HepG2 (cell line): ENCODE results near the gene KANK4. TPM values are rescaled to one million over a fixed set of nuclear protein-coding genes. Genes with fewer than 3 reads are reported as not detected.

Experiments used
- ATAC-seq: fragments of 200-7000 bp; cut with Tn5 transposase; 3 replicates; pipeline ENCODE4 v1.9.1; 2020; ENCODE audit warnings: mild to moderate bottlenecking, moderate library complexity
- BruUV-seq: library from RNA; stranded (reverse); fragments of 400-500 nt; replicated peaks from 2 replicates; lab custom pipeline; 2021; lab: Mats Ljungman, UMichigan
- CTCF ChIA-PET: fragments of 300-600 bp; formaldehyde crosslinking; extraction: SDS; loops from one replicate; lab custom pipeline; 2021; ENCODE audit warnings: low total read pairs, inconsistent platforms, low intra/inter-chr PET ratio; lab: Yijun Ruan, JAX
- POLR2A ChIA-PET: fragments of 350-600 bp; sonication (Branson Sonifier 250); formaldehyde crosslinking; loops from one replicate; lab custom pipeline; 2020; ENCODE audit warnings: antibody characterized with exemption, inconsistent platforms; lab: Yijun Ruan, JAX
- DNase-seq: peaks from one replicate; pipeline ENCODE4 v3.0.0-alpha.2; 2015; ENCODE audit warnings: low spot score
- FAIRE-seq: peaks from 3 replicates; lab custom pipeline; 2011; peaks lifted over from hg19 to GRCh38; lab: Jason Lieb, UNC
- H2AFZ ChIP-seq: one replicate; pipeline ENCODE4 v1.6.1; 2011; ENCODE audit warnings: low read length, inconsistent platforms
- H3K27ac ChIP-seq: fragments of 300-600 bp; 3 replicates; pipeline ENCODE4 v1.8.0; 2011; ENCODE audit warnings: mixed run types, mild to moderate bottlenecking, mixed read lengths, low read length, inconsistent platforms; ENCODE audit not compliant: insufficient read depth; ENCODE audit errors: extremely low read length
- H3K27me3 ChIP-seq, 2 experiments: fragments of 200-600 bp in 1 of 2; 2 replicates in 1 of 2; 3 replicates in 1 of 2; pipeline versions ENCODE4 v1.6.0 to v1.8.0; 2011; ENCODE audit warnings: low read length in 2 of 2, mild to moderate bottlenecking in 2 of 2, moderate library complexity in 2 of 2, inconsistent platforms in 1 of 2; ENCODE audit not compliant: insufficient read depth in 2 of 2, control insufficient read depth in 1 of 2
- H3K36me3 ChIP-seq, 2 experiments: fragments of 200-600 bp in 1 of 2; replicated peaks in 1 of 2; 2 replicates in 1 of 2; 3 replicates in 1 of 2; pipeline versions ENCODE4 v1.5.1 to v1.8.0; 2011; ENCODE audit warnings: low read length in 2 of 2, inconsistent platforms in 1 of 2; ENCODE audit not compliant: insufficient read depth in 2 of 2, control insufficient read depth in 1 of 2
- H3K4me1 ChIP-seq: 2 replicates; pipeline ENCODE4 v1.5.1; 2012; ENCODE audit warnings: low read length, inconsistent platforms; ENCODE audit not compliant: insufficient read depth
- H3K4me2 ChIP-seq: 2 replicates; pipeline ENCODE4 v1.6.0; 2011; ENCODE audit warnings: low read depth, low read length, inconsistent platforms
- H3K4me3 ChIP-seq, 3 experiments: fragments of 200-600 bp in 1 of 3; sonication (generic), shearing (Covaris generic) in 1 of 3; replicated peaks in 1 of 3; 2 replicates each; pipeline ENCODE4 v1.5.1; 2011 to 2016; ENCODE audit warnings: low read length in 3 of 3, inconsistent platforms in 2 of 3, low read depth in 2 of 3, mild to moderate bottlenecking in 2 of 3, control low read depth in 1 of 3, mixed read lengths in 1 of 3; ENCODE audit not compliant: insufficient read depth in 1 of 3
- H3K79me2 ChIP-seq: one replicate; pipeline ENCODE4 v1.6.1; 2011; ENCODE audit warnings: low read length, inconsistent platforms; ENCODE audit not compliant: insufficient read depth
- H3K9ac ChIP-seq: 2 replicates; pipeline ENCODE4 v1.6.0; 2011; ENCODE audit warnings: mild to moderate bottlenecking, low read depth, low read length, inconsistent platforms; ENCODE audit not compliant: insufficient read depth
- H3K9me3 ChIP-seq: 2 replicates; pipeline ENCODE4 v1.5.1; 2012; ENCODE audit warnings: mild to moderate bottlenecking, low read length
- H4K20me1 ChIP-seq: 2 replicates; pipeline ENCODE4 v1.6.0; 2011; ENCODE audit warnings: inconsistent platforms, mild to moderate bottlenecking, low read length, moderate library complexity; ENCODE audit not compliant: insufficient read depth
- ATAD3A ChIP-seq: sonication (generic); formaldehyde crosslinking; IDR thresholded peaks from 2 replicates; pipeline ENCODE4 v1.4.0; 2020; ENCODE audit warnings: missing genetic modification reagents
- IRF9 ChIP-seq: sonication (generic); formaldehyde crosslinking; IDR thresholded peaks from 2 replicates; pipeline ENCODE4 v1.8.0; 2022; ENCODE audit warnings: missing genetic modification reagents, mild to moderate bottlenecking, borderline replicate concordance
- LRRFIP1 ChIP-seq: sonication (generic); formaldehyde crosslinking; conservative IDR thresholded peaks from 2 replicates; pipeline ENCODE4 v1.4.0; 2020; ENCODE audit warnings: missing genetic modification reagents
- MAZ ChIP-seq, 2 experiments: sonication (generic) in 1 of 2; formaldehyde crosslinking in 1 of 2; IDR thresholded peaks; 2 replicates each; pipeline versions ENCODE4 v1.5.0 to v1.6.1; 2012 to 2020; ENCODE audit warnings: low read depth in 2 of 2, mild to moderate bottlenecking in 2 of 2, borderline replicate concordance in 1 of 2, improper control_type of control experiment in 1 of 2, low read length in 1 of 2, missing genetic modification reagents in 1 of 2, moderate library complexity in 1 of 2
- PRDM15 ChIP-seq: sonication (generic); formaldehyde crosslinking; IDR thresholded peaks from 2 replicates; pipeline ENCODE4 v1.4.0; 2020; ENCODE audit warnings: missing genetic modification reagents
- PRPF4 ChIP-seq: fragments of 200-400 bp; formaldehyde crosslinking; IDR thresholded peaks from 2 replicates; pipeline ENCODE4 v1.6.1; 2016; ENCODE audit warnings: low read length, low read depth; ENCODE audit not compliant: poor library complexity, severe bottlenecking
- SIN3A ChIP-seq: IDR thresholded peaks from 2 replicates; pipeline ENCODE4 v1.6.1; 2011; ENCODE audit warnings: low read depth, mild to moderate bottlenecking, control low read depth, low read length, borderline replicate concordance
- ZFYVE20 ChIP-seq: sonication (generic); formaldehyde crosslinking; IDR thresholded peaks from 2 replicates; pipeline ENCODE4 v1.8.0; 2023; ENCODE audit warnings: low read depth, mild to moderate bottlenecking, moderate library complexity, missing genetic modification reagents, borderline replicate concordance
- ZNF430 ChIP-seq: sonication (generic); formaldehyde crosslinking; IDR thresholded peaks from 2 replicates; pipeline ENCODE4 v1.9.0; 2021; ENCODE audit warnings: mild to moderate bottlenecking, missing genetic modification reagents
- ZNF720 ChIP-seq: sonication (generic); formaldehyde crosslinking; IDR thresholded peaks from 2 replicates; pipeline ENCODE4 v1.4.0; 2020; ENCODE audit warnings: missing genetic modification reagents
- WGBS: methylation state at CpG from one replicate; pipeline ENCODE4 v1.1.6; 2017; ENCODE audit warnings: low lambda C conversion rate; 5-methylcytosine and 5-hydroxymethylcytosine counted together
- in situ Hi-C: cut with HindIII; loops from 2 replicates; pipeline ENCODE4 v1.10.0; 2017; ENCODE audit warnings: low pct_unique_long_range_greater_than_20kb; ENCODE audit not compliant: extremely low pct_ligation_motif_present
- intact Hi-C: fragments of 100-400 bp; cut with micrococcal nuclease; formaldehyde crosslinking; loops from one replicate; pipeline ENCODE4 v1.10.0; 2022; ENCODE audit not compliant: unreplicated experiment
- polyA plus RNA-seq, 8 experiments: library from polyadenylated mRNA; depleted of rRNA in 3 of 8; stranded (reverse) in 7 of 8; unstranded in 1 of 8; fragments of >200 nt; fragmentation: Illumina TruSeq in 4 of 8; extraction: Trizol in 4 of 8; gene quantifications; 2 replicates each; pipeline versions ENCODE4 v1.2.1 to v1.2.3, GENCODE V29; 2011 to 2016; ENCODE audit warnings: low read depth in 4 of 8, missing spikeins in 1 of 8, mixed read lengths in 1 of 8; ENCODE audit not compliant: insufficient read depth in 1 of 8
- total RNA-seq, 5 experiments: library from RNA; depleted of rRNA; stranded (reverse); fragments of >200 nt; fragmentation: Illumina TruSeq; extraction: Trizol; gene quantifications; 2 replicates each; pipeline ENCODE4 v1.2.3, GENCODE V29; 2016; ENCODE audit warnings: low read depth in 1 of 5

KANK4 gene
- total and polyA plus RNA-seq, 2 of the 13 experiments (the other 11 are each of a cell fraction or from before 2014, with no cell fraction given) = 16.1 to 25.7 TPM

- BruUV-seq = no TSS peak
- Histone ChIP-seq H3K4me2 (peak overlapping the region; percentile 66), H3K27me3 (no peaks in the 10 kb centered on the region), H3K9ac (peak overlapping the region; percentile 22; the same call in 1 of the 2 replicates), H4K20me1 (no peaks in the 10 kb centered on the region), H2AFZ (no peak overlapping the region), H3K9me3 (no peaks in the 10 kb centered on the region), H3K27ac (peak overlapping the region; percentile 66), H3K4me3 (0 out of 6 replicates have a peak overlapping the region, but pooled peaks of 1 of the 3 experiments have one; percentile 22), H3K79me2 (no peaks in the 10 kb centered on the region), H3K36me3 (peaks cover 0 to 9% of the 10 kb centered on the region in 2 experiments; a peak in 2 of 5 replicates), H3K4me1 (peaks cover 82% of the 10 kb centered on the region)
- intact Hi-C loops = loop anchor here (5.0 kb wide), 3 partner anchors 46 to 166 kb away; no protein-coding TSS in a partner anchor
- FAIRE-seq = no peak
- no peak for DNase-seq
- WGBS = 80% methylated on average over 9 of the region's 9 CpGs
- no peak for TF ChIP-seq LRRFIP1 (CRISPR knock-in tag)
- no peak for TF ChIP-seq PRDM15 (CRISPR knock-in tag)
- no peak for TF ChIP-seq ZNF430 (CRISPR knock-in tag)
- no peak for TF ChIP-seq IRF9 (CRISPR knock-in tag)
- no peak for TF ChIP-seq SIN3A
- no peak for TF ChIP-seq PRPF4
- no peak for TF ChIP-seq MAZ (IDR thresholded peaks at IDR 0.05; ENCODE audit: borderline replicate concordance, low read depth, low read length)
- no peak for TF ChIP-seq MAZ (CRISPR knock-in tag; IDR thresholded peaks at IDR 0.05; ENCODE audit: low read depth)
- no peak for TF ChIP-seq ZFYVE20 (CRISPR knock-in tag)
- TF ChIP-seq ZNF720 (CRISPR knock-in tag) = no peak
- TF ChIP-seq ATAD3A (CRISPR knock-in tag) = no peak
- in situ Hi-C loops = no loop called here
- ChIA-PET CTCF (interaction anchor here (1.6 kb wide), 1 partner anchor 65 kb away, joined by 3 read pairs; no protein-coding TSS in a partner anchor), POLR2A (no interaction called here)
- no peak for ATAC-seq
Measured at GRCh38 chr1:62240651-62241370, 78.4 kb downstream of the KANK4 start.
